Hematopoietic multipotent progenitor cell treated with erythropoietin and hydrocortisone succinate and interleukin-3 and kit ligand, for 15 days (in vitro differentiated cells): ENCODE data around the gene B4GAT1.

ENCODE experiments used
- DNase-seq: peaks from one replicate; pipeline ENCODE4 v3.0.0-alpha.2; 2015; ENCODE audit warnings: low spot score

Gene B4GAT1

DNA sequence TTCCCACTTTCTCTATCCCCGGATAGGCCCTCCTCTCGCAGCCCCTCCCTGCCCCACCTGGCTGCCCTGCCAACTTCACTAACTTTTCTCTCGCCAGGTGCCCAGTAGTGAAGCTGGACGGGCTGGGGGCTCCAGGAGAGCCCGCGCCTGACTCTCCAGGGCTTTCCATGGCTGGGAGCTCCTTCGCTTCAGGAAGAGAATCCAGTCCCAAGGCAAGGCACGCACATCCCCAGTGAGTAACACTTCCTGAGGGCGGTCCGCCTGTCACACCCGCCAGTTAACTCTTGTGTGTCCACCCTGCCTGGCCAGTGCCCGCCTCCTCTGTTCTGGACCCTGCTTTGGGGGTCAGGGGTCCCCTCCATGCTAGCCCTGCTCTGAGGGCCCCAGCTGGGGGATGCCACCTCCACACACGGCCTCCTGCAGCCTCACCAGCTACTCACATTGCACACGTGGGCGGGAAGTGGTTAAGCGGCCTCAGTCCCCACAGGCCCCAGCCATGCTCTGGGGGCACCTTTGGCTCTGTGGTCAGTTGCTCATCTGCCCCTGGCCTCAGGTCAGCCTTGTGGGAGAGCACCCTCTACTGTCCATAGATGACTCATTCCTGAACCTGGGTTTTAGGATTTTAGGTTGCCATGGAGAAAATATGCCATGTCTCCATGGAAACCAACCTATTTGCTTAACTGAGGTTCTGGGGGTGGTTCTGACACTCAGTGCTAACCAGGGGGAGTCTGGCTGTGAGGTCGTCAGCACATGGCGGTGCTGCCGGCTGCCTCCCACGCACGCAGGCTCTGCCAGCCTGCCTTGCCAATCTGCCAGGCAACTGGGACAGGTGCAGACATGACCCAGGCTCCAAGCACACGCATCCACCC lies 11.0 kb downstream of the B4GAT1 start, which contains the start of gene RIN1:
Gene RIN1 (minus strand): TSS at position 201 of the 869 bp plus-strand sequence. CDS start 32 bp downstream, at position 169.
- DNase-seq: no peak

DNA sequence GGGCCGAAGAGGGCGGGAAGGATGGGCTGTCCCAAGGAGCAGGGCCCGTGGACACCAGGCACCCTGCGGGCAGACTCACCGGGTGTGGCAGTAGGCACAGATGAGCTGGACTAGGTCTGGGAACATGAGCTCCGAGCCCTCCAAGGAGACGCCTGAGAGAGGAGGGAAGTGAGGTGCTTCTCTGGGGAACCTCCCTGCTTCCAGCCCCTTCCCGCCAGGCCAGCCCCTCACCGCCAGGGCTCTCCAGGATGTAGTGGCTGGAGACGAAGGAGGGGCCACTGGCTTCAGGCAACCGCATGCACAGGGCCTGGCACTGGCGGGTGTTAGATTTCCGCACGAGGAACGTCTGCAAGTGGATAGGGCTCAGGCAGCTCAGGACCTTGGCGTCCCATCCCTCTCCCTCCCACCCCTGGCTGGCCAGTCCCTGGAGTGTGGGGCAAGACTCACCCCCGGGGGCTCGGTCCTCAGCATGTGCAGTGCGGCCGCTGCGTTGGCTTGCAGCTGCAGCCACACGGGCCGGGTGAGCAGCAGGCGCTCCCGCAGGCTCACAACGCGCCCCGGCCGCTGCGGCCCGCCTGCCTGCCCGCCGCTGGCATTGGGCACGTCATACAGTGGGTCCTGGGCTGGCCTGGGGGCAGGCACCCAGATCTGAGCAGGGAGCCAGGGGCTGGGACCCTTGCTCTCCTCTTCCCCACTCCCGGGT lies 11.7 kb downstream of the B4GAT1 start:
- no peak for DNase-seq

DNA sequence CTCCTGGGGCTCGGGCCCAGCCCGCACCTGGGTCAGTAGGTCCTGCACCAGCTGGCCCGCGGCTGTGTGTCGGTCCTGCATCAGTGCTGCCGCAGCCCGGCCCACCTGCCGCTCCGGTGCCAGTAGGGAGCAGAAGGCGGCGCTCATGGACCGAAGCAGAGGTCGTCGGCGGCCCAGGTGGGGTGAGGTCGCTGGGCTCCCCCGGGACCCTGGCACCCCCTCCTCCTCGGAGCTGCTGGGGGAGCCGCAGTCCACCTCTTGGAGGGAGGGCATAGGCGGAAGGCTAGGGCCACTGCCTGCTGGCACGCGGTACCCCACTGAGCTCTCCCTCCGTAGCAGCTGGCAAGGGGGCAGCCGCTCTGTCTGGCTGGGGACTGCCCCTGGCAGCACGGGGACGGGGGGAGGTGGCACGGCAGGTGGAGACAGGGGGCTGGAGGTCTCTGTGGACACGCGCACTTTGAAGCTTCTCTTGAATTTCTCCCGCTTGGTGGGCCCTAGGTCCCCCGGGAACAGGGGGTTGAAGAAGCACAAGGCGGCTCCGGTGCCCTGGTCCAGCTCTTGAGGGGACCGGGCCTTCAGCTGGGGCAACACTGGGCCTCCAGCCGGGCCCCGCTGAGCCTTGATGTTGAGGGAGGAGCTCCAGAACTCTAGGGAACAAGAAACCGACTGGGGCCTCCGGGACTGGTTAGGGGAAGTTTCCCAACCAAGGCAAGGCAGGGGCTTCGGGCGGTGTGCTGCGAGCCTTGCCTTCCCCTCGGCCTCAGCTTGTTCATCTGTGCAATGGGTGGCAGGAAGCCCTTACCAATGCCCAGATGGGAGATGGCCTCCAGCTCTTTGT lies 12.6 kb downstream of the B4GAT1 start:
- DNase-seq: no peak

- DNase-seq: no peak
These were observed 13.4 kb downstream of the B4GAT1 start for GRCh38 chr11:66333896-66334604.

- no peak for DNase-seq
These were observed 14.1 kb downstream of the B4GAT1 start for GRCh38 chr11:66333220-66333877.

GRCh38 chr11:66332371-66333219 lies 14.8 kb downstream of the B4GAT1 start:
- no peak for DNase-seq

- no peak for DNase-seq
These were observed 15.7 kb downstream of the B4GAT1 start for GRCh38 chr11:66331542-66332370.

DNA sequence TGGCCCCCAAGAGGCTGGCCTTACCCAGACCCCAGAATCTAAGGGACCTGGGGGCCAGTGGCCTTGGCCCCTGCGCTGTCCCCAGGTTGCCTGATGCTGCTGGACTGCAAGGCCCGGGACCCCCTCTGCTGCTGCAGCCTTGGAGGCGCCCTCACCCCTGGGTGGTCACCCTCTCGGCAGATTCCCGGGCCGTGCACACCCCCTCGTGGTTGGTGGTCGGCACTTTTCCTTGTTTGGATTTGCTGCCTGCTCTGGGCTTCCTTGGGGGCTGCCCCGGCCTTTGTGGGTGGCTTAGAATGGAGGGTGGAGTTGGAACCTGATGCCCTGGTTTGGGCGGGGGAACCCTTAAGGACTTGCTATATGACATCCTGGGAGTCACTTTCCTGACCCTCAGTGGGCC lies 16.5 kb downstream of the B4GAT1 start:
- no peak for DNase-seq

- DNase-seq: no peak
These were observed 18.2 kb downstream of the B4GAT1 start for GRCh38 chr11:66329165-66329673.

DNA sequence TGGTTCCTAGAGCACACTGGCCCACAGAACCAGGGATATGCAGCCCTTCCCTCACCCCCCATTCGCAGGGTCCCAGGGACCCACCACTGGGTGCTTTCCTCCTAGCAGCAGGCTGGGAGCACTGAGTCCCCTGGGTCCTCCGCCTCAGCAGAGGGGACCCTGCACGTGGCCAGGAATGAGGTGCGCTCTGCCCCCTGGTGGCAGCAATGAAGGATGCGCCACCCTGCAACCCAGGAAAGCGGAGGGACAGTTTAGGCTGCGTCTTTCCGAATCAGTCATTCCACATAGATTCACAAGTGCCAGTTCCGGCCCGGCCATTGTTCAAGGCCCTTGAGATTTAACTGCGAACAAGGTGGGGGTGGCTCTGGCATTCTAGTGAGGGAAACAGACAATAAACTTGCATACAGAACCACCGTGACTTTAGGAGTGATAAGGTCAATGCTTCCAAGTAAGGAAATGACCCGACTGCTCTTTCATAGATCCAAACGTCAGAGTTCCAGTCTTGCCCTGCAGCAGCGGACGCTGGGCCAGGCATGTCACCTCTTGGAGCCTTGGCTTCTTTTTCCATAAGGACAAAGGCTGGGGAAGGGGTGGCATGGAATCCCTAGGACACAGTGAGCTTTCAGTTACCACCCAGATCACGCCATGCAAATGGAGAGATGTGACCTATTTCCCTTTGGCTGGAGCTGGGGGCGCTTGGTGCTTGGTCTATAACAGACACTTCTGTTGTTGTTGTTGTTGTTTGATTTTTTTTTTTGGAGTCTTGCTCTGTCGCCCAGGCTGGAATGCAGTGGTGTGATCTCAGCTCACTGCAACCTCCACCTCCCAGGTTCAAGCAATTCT lies 18.9 kb downstream of the B4GAT1 start:
- DNase-seq: peak; percentile 75

DNA sequence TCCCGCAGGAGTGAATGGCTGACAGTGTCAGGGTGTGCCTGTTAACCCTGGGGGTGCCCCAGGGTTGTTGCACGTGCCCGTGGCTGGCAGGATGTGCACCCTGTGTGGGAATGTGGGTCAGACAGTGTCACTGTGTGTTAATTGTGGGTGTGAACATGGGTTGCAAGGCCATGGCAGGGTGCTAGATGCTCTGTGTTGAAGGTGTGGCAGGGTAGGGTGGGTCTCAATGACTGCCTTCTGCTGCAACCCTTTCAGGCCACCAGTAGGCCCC lies 19.5 kb downstream of the B4GAT1 start:
- no peak for DNase-seq

- no peak for DNase-seq
These were observed 20.0 kb downstream of the B4GAT1 start for GRCh38 chr11:66327171-66328030.

GRCh38 chr11:66326261-66327111 lies 20.9 kb downstream of the B4GAT1 start:
- no peak for DNase-seq

DNA sequence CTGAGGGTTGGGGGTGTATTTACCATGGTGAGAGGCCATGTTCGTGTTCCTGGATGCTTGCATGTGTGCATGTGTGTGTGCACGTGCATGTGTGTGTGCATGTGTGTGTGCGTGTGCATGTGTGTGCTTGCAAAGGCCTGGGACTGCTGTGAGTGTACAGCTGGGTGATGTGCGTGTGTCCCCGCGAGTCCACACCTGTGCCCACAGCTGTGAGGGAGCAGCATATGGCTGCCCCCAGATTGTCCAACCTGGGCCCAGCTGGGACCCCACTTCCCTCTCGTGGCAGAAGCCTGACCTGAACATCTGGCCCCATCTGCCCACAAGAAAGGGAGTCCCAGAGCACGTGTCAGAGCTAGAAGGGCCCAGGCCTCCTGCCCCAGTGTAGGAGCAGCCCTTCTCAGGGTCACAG lies 22.2 kb downstream of the B4GAT1 start:
- no peak for DNase-seq

DNA sequence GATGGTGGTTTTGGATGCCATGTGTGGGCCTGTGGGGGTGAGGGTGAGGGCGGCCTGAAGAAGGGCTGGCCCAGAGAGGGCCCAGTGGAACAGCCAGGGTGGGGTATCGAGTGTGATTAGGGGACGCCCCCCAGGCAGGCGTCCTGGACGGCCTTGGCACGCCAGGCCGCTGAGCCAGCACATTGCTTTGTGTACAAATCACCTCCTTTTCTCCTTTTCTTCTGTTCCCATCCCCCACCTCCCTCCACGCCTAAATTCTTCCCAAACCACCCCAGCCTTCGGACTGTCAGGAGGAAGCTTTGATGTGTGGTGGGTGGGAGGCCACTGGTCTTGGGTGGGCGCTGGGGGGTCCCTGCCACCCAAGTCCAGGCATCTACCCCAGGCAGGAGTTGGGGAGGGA lies 22.8 kb downstream of the B4GAT1 start:
- no peak for DNase-seq

GRCh38 chr11:66323684-66324083 lies 23.7 kb downstream of the B4GAT1 start:
- no peak for DNase-seq
